NCI-H2029 treated with DMSO at 0.1 percent for 48 hours (cell line): Measurements from ENCODE around the gene BRD3OS.
A peak's percentile ranks its signal among the peaks of the same experiment; 100 is the strongest.
"Not testable (repeated sequence)": the region's sequence is repeated elsewhere in the genome, so short reads cannot be mapped to it uniquely, and the experiment has no call there.

Source experiments
- DNase-seq: peaks from one replicate; lab custom pipeline; 2025; lab: John Stamatoyannopoulos, UW

The BRD3OS gene

GRCh38 chr9:133988771-133989170, 36.5 kb upstream of the BRD3OS start:
- DNase-seq: not testable (repeated sequence)

- no peak for DNase-seq
Measured at GRCh38 chr9:133989625-133990365, 35.5 kb upstream of the BRD3OS start.

GRCh38 chr9:133990366-133991213, 34.7 kb upstream of the BRD3OS start:
- no peak for DNase-seq

GRCh38 chr9:133991214-133991921, 33.9 kb upstream of the BRD3OS start:
- DNase-seq: no peak

- peak; percentile 23 for DNase-seq
Measured at GRCh38 chr9:133991964-133992779, 33.1 kb upstream of the BRD3OS start, which contains the start of gene VAV2. Gene VAV2 (minus strand): TSS chr9:133992324. CDS start chr9:133992278, 46 bp downstream.

- peak; percentile 58 for DNase-seq
Measured at GRCh38 chr9:133992780-133993634, 32.3 kb upstream of the BRD3OS start.

- no peak for DNase-seq
Measured at GRCh38 chr9:133993635-133994253, 31.5 kb upstream of the BRD3OS start.

GRCh38 chr9:133994353-133995011, 30.8 kb upstream of the BRD3OS start:
- DNase-seq: peak; percentile 29

GRCh38 chr9:133995012-133995896, 30.0 kb upstream of the BRD3OS start:
- no peak for DNase-seq

- no peak for DNase-seq
Measured at GRCh38 chr9:133996531-133997520, 28.5 kb upstream of the BRD3OS start.

- no peak for DNase-seq
Measured at GRCh38 chr9:133997584-133997983, 27.7 kb upstream of the BRD3OS start.

- no peak for DNase-seq
Measured at GRCh38 chr9:133998915-133999595, 26.2 kb upstream of the BRD3OS start.

GRCh38 chr9:133999851-134000265, 25.4 kb upstream of the BRD3OS start:
- DNase-seq: no peak

GRCh38 chr9:134002796-134003195, 22.5 kb upstream of the BRD3OS start:
- DNase-seq: no peak

GRCh38 chr9:134003237-134003636, 22.0 kb upstream of the BRD3OS start:
- no peak for DNase-seq

GRCh38 chr9:134004131-134004873, 21.0 kb upstream of the BRD3OS start:
- DNase-seq: no peak
